ENCODE results near the gene FANCG.

Gene FANCG

GRCh38 chr9:35067056-35067455, 12.7 kb downstream of the FANCG start:
- in situ Hi-C loops (cut with HindIII; ENCODE audit: low sequenced_read_pairs): no loop called here

- in situ Hi-C loops (cut with HindIII; ENCODE audit: low sequenced_read_pairs): no loop called here
Measured at GRCh38 chr9:35060548-35061207, 19.1 kb downstream of the FANCG start.

GRCh38 chr9:35059438-35059837, 20.3 kb downstream of the FANCG start:
- in situ Hi-C loops (cut with HindIII; ENCODE audit: low sequenced_read_pairs): no loop called here

GRCh38 chr9:35057271-35057620, 22.5 kb downstream of the FANCG start:
- in situ Hi-C loops (cut with HindIII; ENCODE audit: low sequenced_read_pairs): no loop called here

- in situ Hi-C loops (cut with HindIII; ENCODE audit: low sequenced_read_pairs): no loop called here
Measured at GRCh38 chr9:35056571-35057270, 23.0 kb downstream of the FANCG start.

- in situ Hi-C loops (cut with HindIII; ENCODE audit: low sequenced_read_pairs): no loop called here
Measured at GRCh38 chr9:35054871-35055644, 24.7 kb downstream of the FANCG start.

GRCh38 chr9:35054185-35054835, 25.4 kb downstream of the FANCG start:
- in situ Hi-C loops (cut with HindIII; ENCODE audit: low sequenced_read_pairs): no loop called here

- in situ Hi-C loops (cut with HindIII; ENCODE audit: low sequenced_read_pairs): no loop called here
Measured at GRCh38 chr9:35051069-35051967, 28.4 kb downstream of the FANCG start.

GRCh38 chr9:35048511-35048910, 31.2 kb downstream of the FANCG start:
- in situ Hi-C loops (cut with HindIII; ENCODE audit: low sequenced_read_pairs): no loop called here

GRCh38 chr9:35044071-35044470, 35.7 kb downstream of the FANCG start:
- in situ Hi-C loops (cut with HindIII; ENCODE audit: low sequenced_read_pairs): no loop called here

- in situ Hi-C loops (cut with HindIII; ENCODE audit: low sequenced_read_pairs): no loop called here
Measured at GRCh38 chr9:35042891-35043545, 36.7 kb downstream of the FANCG start.

GRCh38 chr9:35042081-35042604, 37.6 kb downstream of the FANCG start:
- in situ Hi-C loops (cut with HindIII; ENCODE audit: low sequenced_read_pairs): no loop called here

- in situ Hi-C loops (cut with HindIII; ENCODE audit: low sequenced_read_pairs): no loop called here
Measured at GRCh38 chr9:35035851-35036701, 43.7 kb downstream of the FANCG start.

- in situ Hi-C loops (cut with HindIII; ENCODE audit: low sequenced_read_pairs): no loop called here
Measured at GRCh38 chr9:35033101-35033500, 46.6 kb downstream of the FANCG start.

GRCh38 chr9:35029852-35030251, 49.9 kb downstream of the FANCG start:
- in situ Hi-C loops (cut with HindIII; ENCODE audit: low sequenced_read_pairs): no loop called here

- in situ Hi-C loops (cut with HindIII; ENCODE audit: low sequenced_read_pairs): no loop called here
Measured at GRCh38 chr9:35029241-35029640, 50.5 kb downstream of the FANCG start.

GRCh38 chr9:35028341-35028740, 51.4 kb downstream of the FANCG start:
- in situ Hi-C loops (cut with HindIII; ENCODE audit: low sequenced_read_pairs): no loop called here

- in situ Hi-C loops (cut with HindIII; ENCODE audit: low sequenced_read_pairs): no loop called here
Measured at GRCh38 chr9:35027860-35028259, 51.9 kb downstream of the FANCG start.

- in situ Hi-C loops (cut with HindIII; ENCODE audit: low sequenced_read_pairs): no loop called here
Measured at GRCh38 chr9:35027374-35027773, 52.4 kb downstream of the FANCG start.

Data from DLD1 (cell line).